ENCODE results near the gene MAGEA3. TPM values are rescaled to one million over a fixed set of nuclear protein-coding genes. Genes with fewer than 3 reads are reported as not detected.
"Not testable (repeated sequence)": the region's sequence is repeated elsewhere in the genome, so short reads cannot be mapped to it uniquely, and the experiment has no call there.

The MAGEA3 gene
- total RNA-seq, 1 donor from 2014 or later: not detected

DNA sequence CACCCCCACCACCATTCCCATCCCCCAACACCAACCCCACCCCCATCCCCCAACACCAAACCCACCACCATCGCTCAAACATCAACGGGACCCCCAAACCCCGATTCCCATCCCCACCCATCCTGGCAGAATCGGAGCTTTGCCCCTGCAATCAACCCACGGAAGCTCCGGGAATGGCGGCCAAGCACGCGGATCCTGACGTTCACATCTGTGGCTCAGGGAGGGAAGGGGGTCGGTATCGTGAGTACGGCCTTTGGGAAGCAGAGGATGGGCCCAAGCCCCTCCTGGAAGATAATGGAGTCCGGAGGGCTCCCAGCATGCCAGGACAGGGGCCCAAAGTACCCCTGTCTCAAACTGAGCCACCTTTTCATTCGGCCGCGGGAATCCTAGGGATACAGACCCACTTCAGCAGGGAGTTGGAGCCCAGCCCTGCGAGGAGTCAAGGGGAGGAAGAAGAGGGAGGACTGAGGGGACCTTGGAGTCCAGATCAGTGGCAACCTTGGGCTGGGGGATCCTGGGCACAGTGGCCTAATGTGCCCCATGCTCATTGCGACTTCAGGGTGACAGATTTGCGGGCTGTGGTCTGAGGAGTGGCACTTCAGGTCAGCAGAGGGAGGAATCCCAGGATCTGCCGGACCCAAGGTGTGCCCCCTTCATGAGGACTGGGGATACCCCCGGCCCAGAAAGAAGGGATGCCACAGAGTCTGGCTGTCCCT, 35.7 kb downstream of the MAGEA3 start:
- DNase-seq; intact Hi-C loops (cut with DNase I); ATAC-seq (ENCODE audit: poor library complexity): not testable (repeated sequence)

DNA sequence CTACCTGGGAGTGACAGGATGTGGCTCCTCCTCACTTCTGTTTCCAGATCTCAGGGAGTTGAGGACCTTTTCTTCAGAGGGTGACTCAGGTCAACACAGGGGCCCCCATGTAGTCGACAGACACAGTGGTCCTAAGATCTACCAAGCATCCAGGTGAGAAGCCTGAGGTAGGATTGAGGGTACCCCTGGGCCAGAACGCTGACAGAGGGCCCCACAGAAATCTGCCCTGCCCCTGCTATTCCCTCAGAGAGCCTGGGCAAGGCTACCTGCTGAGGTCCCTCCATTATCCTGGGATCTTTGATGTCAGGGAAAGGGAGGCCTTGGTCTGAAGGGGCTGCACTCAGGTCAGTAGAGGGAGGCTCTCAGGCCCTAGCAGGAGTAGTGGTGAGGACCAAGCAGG, 36.5 kb downstream of the MAGEA3 start:
- ATAC-seq (ENCODE audit: poor library complexity) (no peak), DNase-seq (no peak)
- intact Hi-C loops (cut with DNase I): no loop called here

DNA sequence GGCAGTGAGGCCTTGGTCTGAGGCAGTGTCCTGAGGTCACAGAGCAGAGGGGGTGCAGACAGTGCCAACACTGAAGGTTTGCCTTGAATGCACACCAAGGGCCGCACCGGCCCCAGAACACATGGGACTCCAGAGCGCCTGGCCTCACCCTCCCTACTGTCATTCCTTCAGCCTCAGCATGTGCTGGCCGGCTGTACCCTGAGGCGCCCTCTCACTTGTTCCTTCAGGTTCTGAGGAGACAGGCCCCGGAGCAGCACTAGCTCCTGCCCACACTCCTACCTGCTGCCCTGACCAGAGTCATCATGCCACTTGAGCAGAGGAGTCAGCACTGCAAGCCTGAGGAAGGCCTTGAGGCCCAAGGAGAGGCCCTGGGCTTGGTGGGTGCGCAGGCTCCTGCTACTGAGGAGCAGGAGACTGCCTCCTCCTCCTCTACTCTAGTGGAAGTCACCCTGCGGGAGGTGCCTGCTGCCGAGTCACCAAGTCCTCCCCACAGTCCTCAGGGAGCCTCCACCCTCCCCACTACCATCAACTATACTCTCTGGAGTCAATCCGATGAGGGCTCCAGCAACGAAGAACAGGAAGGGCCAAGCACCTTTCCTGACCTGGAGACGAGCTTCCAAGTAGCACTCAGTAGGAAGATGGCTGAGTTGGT, 37.4 kb downstream of the MAGEA3 start:
- no peak for ATAC-seq (ENCODE audit: poor library complexity)
- intact Hi-C loops (cut with DNase I): no loop called here
- no peak for DNase-seq

DNA sequence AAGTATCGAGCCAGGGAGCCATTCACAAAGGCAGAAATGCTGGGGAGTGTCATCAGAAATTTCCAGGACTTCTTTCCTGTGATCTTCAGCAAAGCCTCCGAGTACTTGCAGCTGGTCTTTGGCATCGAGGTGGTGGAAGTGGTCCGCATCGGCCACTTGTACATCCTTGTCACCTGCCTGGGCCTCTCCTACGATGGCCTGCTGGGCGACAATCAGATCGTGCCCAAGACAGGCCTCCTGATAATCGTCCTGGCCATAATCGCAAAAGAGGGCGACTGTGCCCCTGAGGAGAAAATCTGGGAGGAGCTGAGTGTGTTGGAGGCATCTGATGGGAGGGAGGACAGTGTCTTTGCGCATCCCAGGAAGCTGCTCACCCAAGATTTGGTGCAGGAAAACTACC, 37.9 kb downstream of the MAGEA3 start:
- ATAC-seq (ENCODE audit: poor library complexity); intact Hi-C loops (cut with DNase I); DNase-seq: not testable (repeated sequence)

DNA sequence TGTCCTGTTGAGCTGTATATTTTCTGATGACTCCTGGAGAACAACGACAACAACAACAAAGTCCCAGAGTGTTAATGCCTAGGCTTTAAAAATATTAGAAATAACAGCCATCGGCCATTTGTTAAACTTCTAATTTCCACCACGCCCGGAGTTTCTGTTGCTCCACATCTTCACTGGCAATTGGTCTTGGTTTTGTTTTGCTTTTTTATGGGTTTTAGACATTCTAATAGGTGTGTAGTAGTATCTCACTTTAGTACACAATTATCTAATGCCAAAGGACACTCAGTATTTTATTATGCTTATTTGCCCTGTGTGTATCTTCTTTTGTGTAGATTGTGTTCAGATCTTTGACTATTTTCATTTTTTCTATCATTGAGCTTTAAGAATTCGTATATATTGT, 40.0 kb downstream of the MAGEA3 start:
- DNase-seq: no peak
- intact Hi-C loops (cut with DNase I): no loop called here
- ATAC-seq (ENCODE audit: poor library complexity): no peak

Other genes starting within 250 kb of the MAGEA3 start
- not detected for gene GABRA3, start 247.5 kb upstream of the MAGEA3 start, total RNA-seq
- gene GABRQ, start 60.9 kb upstream of the MAGEA3 start, total RNA-seq: not detected
- not detected for gene CSAG2, start 10.5 kb downstream of the MAGEA3 start, total RNA-seq
- not detected for gene MAGEA2B, start 15.8 kb downstream of the MAGEA3 start, total RNA-seq
- gene CSAG1, start 34.9 kb downstream of the MAGEA3 start, total RNA-seq: not detected
- not detected for gene MAGEA12, start 35.0 kb downstream of the MAGEA3 start, total RNA-seq
- not detected for gene MAGEA2, start 55.0 kb downstream of the MAGEA3 start, total RNA-seq
- not detected for gene CSAG3, start 60.4 kb downstream of the MAGEA3 start, total RNA-seq
- not detected for gene MAGEA6, start 70.9 kb downstream of the MAGEA3 start, total RNA-seq
- 24.5 TPM for gene CETN2, start 132.0 kb downstream of the MAGEA3 start, total RNA-seq
- 19.0 TPM for gene NSDHL, start 132.3 kb downstream of the MAGEA3 start, total RNA-seq
- gene ZNF185, start 199.3 kb downstream of the MAGEA3 start, total RNA-seq: 1.6 TPM

Measured in Right ventricle myocardium superior (tissue), 1 donor.